Measurements from ENCODE around the gene GALP.
"Not testable (repeated sequence)": the region's sequence is repeated elsewhere in the genome, so short reads cannot be mapped to it uniquely, and the experiment has no call there.

GALP gene

DNA sequence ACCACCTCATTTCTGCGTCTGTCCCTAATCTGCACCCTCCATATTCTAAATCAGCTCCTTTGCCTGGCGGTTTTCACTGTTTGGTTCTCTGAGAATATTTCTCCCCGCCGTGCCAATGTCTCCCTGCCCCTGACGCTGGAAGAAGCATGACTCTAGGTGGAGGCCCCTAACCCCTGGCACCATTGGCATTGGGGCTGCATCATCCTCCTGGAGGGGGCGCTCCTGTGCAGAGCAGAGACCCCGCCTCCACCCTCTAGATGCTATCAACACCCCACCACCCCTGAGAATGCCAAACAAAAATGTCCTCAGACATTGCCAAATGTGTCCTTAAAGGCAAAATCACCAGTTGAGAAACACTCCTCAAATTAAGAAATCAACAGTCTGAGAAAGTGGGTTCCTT is 15.3 kb downstream of the GALP start:
- DNase-seq (ENCODE audit: low spot score): no peak

DNA sequence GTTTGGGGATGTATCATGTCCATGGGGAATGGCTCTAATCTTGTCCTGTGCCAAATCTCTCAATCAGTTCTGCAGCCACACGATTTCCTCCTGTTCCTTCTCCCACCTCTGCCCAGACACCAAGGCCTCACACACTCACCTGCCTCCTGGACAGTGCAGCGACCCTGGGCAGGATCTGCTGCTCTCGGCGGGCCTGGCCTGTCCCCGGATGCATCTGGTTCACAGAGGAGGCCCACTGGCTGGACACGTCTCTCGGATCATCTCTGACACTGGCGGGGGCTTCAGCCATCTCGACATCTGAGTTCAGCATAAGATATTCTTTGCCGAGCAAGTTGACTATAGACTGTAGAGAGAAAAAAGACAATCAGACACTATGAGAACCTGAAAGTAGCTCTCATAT is 15.9 kb downstream of the GALP start:
- DNase-seq (ENCODE audit: low spot score): no peak

DNA sequence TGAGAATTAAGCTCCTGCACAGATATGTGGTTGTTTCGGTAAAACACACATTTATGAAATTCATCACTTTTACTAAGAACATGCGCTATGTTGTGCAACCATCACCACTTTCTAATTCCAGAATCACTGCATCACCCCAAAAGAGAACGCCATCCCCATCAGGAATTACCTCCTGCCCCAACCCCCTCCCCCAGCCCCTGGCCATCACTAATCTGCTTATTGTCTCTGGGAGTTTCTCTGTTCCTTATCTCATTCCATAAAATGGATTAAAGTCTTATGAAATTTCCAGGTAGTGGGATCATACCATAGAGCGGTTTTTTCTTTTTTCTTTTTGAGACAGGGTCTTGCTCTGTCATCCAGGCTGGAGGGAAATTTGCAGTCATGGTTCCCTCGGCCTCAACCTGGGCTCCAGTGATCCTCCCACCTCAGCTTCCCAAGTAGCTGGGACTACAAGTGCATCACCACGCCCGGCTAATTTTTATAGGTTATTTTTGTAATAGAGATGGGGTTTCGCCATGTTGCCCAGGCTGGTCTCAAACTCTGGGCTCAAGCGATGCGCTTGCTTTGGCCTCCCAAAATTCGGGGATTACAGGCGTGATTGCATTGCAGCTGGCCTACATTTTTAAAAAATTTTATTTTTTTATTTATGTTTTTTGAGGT is 18.3 kb downstream of the GALP start:
- no peak for DNase-seq (ENCODE audit: low spot score)

DNA sequence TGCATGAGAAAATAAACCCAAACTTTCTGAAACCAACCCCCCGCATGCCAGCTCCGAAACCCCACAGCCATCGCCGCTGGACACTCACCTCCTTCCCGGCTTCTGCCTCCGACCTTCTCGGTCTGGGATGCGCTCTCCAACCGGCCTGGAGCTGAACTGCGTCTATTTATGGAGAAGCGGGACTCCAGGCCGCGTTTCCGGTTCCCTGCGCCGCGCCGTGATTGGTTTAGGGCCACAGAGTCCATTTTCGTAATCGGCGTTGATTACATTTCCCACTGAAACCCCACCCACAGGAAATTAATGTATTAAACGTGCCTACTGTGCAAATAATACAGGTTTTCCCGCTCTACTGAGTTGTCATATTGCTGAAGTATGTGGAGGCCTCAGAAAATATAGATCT is 21.8 kb downstream of the GALP start, which contains the start of gene ZSCAN5B:
TSS of gene ZSCAN5B (minus strand) at position 138 of the 400 bp plus-strand sequence. CDS start 4,731 bp downstream, outside the sequence.
- DNase-seq (ENCODE audit: low spot score): not testable (repeated sequence)

DNA sequence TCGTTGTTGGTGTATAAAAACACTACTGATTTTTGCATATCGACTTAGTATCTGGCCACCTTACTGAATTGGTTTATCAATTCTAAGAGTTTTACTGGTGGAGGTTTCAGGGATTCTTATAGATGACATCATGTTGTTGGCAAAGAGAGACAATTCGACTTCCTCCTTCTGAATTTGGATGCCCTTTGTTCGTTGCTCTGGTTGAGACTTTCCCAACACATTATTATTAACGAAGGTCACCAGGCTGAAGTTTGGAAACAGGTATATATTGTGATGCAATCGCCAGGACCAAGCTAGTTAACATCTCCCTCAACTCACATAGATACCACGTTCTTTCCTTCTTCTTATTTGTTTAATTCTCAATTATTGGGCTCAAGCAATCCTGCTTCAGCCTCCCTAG is 23.9 kb downstream of the GALP start:
- DNase-seq (ENCODE audit: low spot score): no peak

DNA sequence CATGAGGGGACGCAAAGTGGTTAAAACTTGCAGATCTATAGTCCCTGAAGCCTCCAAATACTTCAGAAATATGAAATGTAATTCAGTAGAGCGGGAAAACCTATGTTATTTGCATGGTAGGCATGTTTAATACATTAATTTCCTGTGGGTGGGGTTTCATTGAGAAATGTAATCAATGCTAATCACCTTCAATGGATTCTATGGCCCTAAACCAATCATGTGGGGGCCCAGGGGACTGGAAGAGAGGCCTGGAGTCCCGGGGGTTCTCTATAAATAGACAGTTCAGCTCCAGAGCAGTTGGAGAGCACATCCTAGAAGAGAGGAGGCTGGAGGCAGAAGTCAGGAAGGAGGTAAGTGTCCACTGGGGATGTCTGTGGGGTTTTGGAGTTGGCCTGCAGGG is 26.2 kb downstream of the GALP start, which contains the start of gene ZSCAN5C:
TSS of gene ZSCAN5C (plus strand) at position 301 of the 400 bp plus-strand sequence. CDS start 3,641 bp downstream, outside the sequence.
- DNase-seq (ENCODE audit: low spot score): no peak

DNA sequence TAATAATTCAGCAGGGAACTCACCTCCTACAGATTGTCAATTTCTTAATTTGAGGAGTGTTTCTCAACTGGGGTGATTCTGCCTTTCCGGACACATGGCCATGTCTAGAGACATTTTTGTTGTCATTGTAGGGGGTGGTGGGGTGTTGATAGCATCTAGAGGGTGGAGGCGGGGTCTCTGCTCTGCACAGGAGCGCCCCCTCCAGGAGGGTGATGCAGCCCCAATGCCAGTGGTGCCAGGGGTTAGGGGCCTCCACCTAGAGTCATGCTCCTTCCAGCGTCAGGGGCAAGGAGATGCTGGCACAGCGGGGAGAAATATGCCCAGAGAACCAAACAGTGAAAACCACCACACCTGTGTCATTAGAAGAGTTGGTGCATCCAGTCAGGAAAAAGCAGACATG is 31.8 kb downstream of the GALP start:
- DNase-seq (ENCODE audit: low spot score): not testable (repeated sequence)

DNA sequence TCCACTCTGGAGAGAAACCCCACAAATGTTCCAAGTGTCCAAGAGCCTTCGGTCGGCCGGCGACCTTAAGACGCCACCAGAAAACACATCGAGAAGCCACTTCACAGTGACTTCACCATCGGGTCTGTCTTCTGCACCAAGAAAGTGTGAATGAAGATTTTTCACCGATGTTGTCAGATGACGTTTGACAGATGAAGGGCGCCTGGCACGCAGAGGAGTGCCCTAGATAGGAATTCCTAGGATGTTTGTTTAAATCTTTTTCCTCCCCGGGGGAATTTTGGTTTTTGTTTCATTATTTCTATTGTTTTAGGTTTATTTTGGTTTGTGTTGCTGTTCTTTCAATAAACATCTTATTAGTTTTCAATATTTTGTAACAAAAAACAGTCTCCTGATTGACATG is 33.3 kb downstream of the GALP start:
- DNase-seq (ENCODE audit: low spot score): no peak

DNA sequence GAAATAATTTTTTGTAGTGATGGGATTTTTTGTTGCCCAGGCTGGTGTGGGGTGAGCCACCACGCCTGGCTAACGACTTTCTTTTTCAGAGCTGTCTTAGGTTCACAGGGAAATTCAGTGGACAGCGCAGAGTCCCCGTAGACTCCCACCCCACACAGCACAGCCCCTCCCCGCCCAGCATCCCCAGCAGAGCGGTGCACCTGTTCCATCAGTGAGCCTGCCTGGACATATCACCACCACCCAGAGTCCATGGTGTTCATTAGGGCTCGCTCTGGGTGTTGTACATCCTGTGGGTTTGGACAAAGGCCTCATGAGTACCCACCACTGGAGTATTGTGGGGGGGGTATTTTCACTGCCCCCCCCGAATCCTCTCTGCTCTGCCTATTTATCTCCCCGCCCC is 34.2 kb downstream of the GALP start:
- DNase-seq (ENCODE audit: low spot score): not testable (repeated sequence)

DNA sequence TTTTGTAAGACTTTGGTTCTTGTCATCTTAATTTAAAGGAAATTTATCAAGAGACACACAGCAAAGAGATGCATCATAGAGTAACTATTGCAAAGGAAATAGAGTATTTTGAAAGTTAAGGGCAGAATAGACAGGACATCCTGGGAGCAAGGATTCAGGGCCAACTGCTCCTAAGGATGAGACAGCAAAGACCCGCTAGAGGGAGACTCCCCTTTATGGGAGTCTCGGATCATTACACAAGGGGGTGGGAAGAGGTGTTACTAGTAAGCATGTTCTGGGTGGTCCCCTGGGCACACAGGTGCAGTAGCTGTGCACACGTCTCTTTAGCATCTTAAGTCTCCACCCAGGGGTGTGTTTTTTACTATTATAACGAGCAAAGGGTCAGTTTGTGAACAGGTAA is 35.9 kb downstream of the GALP start:
- no peak for DNase-seq (ENCODE audit: low spot score)

DNA sequence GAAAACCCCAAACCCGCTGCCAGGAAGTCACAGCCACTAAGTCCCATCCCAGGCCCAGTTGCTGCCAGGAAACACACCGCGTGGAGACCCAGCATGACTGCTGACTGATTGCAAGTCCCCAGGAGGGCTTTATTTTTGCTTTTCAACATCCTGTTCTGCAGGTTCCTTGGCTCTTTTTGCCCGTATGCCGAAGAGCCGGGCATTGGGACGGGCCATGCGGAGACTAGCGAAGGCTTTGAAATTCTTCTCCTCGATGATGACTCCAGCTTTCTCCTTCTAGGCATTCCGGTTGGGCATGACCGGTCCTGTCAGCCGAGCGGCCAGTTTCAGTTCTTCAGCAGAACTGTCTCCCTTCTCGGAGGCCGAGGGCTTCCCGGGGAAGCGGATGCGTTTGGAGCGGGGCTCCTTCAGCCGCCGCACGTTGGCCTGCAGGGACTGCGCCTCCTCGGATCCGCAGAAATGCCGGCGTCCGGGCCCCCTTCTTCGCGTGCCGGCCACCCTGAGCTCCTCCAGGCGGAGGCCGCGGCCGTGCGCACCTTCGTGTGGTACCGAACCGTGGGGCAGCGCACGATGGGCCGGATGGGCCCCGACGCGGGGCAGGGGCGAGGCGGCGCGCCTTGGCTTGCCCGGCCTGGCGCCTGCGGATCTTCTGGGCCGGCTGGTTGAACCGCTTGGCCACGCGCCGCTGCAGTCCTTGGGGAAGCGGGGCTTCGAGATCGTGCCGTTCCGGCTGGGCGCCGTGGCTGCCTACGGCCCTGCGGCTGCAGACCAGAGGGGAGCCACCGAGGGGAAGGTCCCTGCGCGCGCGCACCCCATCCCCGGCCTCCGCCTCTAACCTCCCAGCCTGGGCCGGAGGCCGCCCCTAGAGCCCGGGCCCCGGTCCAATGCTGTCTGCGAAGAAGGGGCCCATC is 41.5 kb downstream of the GALP start:
- peak; percentile 38 for DNase-seq (ENCODE audit: low spot score)

DNA sequence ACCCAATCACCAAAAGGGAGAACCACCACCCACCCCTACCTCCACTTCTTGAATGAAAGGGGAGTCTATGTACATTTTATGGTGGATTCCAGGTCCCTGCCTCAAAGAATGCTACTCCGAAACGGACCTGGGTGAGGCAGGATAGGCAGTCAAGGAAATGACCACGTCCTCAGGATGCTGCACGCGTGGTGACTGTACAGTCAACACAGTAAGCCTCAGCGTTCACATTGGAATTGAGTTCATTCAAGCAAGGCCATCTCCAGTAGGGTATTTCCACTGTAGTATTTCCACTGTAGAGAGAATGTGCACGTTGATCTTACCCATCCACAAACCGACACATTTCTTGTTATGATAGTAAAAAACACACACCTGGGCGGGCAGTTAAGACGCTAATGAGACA is 43.2 kb downstream of the GALP start:
- no peak for DNase-seq (ENCODE audit: low spot score)

DNA sequence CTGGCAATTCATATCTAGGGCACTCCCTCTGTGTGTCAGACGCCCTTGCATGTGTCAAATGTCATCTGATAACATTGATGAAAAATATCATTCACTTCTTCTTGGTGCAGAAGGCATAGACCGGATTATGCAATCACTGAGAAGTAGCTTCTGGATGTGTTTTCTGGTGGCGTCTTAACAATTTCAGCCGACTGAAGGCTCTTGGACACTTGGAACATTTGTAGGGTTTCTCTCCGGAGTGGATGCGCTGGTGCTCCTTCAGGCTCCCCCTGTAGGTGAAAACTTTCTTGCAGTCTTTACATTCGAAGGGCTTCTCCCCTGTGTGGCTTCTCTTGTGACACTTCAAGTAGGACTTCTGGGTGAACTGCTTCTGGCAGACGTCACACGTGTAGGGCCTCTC is 45.6 kb downstream of the GALP start:
- peak; percentile 60 for DNase-seq (ENCODE audit: low spot score)

DNA sequence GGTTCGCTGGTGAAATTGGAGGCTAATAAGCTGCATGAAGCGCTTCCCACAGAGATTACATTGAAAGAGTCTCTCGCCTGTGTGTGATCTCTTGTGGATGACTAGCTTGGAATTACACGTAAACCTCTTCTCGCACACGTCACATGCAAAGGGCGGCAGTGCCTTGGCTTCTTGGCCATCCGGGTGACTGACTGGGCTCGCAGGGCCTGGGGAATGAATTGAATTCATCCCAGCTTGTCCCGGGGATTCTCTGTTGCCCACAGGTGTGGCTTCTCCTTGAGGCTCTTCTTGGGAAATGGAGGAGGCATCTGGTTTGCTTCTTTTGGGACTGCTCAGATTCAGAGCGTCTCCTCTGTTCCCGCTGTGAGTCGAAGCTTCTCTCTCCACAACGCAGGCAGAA is 46.0 kb downstream of the GALP start:
- no peak for DNase-seq (ENCODE audit: low spot score)

DNA sequence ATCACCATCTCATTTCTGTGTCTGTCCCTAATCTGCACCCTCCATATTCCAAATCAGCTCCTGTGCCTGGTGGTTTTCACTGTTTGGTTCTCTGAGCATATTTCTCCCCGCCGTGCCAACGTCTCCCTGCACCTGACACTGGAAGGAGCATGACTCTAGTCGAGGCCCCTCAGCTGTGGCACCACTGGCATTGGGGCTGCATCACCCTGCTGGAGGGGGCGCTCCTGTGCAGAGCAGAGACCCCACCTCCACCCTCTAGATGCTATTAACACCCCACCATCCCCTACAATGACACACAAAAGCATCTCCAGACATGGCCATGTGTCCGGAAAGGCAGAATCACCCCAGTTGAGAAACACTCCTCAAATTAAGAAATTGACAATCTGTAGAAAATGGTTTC is 47.1 kb downstream of the GALP start:
- no peak for DNase-seq (ENCODE audit: low spot score)

DNA sequence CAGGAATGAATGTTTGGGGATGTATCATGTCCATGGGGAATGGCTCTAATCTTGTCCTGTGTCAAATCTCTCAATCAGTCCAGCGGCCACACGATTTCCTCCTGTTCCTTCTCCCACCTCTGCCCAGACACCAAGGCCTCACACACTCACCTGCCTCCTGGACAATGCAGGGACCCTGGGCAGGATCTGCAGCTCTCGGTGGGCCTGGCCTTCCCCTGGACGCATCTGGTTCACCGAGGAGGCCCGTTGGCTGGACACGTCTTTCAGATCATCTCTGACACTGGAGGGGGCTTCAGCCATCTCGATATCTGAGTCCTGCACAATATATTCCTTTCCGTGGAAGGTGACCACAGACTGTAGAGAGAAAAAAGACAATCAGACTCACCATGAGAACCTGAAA is 47.7 kb downstream of the GALP start:
- DNase-seq (ENCODE audit: low spot score): no peak

Measured in HuH-7.5 (cell line).